ENCODE data around the gene FOXP1.

- TF ChIP-seq POLR2A (IDR thresholded peaks at IDR 0.05; ENCODE audit: low read depth, low read length) (no peak), TAF1 (IDR thresholded peaks at IDR 0.05; ENCODE audit: borderline replicate concordance, low read depth, low read length) (no peak)
Observed at GRCh38 chr3:71290301-71290700, 293.2 kb downstream of the FOXP1 start.

Measured in GM12892 (cell line).